HG03432 (cell line): Measurements from ENCODE around the gene ISOC2.

Source experiments
- ATAC-seq: cut with Tn5 transposase; IDR thresholded peaks from one replicate; pipeline ENCODE4 v1.9.1; 2021; ENCODE audit warnings: mild to moderate bottlenecking, moderate library complexity; ENCODE audit not compliant: unreplicated experiment

ISOC2 gene

DNA sequence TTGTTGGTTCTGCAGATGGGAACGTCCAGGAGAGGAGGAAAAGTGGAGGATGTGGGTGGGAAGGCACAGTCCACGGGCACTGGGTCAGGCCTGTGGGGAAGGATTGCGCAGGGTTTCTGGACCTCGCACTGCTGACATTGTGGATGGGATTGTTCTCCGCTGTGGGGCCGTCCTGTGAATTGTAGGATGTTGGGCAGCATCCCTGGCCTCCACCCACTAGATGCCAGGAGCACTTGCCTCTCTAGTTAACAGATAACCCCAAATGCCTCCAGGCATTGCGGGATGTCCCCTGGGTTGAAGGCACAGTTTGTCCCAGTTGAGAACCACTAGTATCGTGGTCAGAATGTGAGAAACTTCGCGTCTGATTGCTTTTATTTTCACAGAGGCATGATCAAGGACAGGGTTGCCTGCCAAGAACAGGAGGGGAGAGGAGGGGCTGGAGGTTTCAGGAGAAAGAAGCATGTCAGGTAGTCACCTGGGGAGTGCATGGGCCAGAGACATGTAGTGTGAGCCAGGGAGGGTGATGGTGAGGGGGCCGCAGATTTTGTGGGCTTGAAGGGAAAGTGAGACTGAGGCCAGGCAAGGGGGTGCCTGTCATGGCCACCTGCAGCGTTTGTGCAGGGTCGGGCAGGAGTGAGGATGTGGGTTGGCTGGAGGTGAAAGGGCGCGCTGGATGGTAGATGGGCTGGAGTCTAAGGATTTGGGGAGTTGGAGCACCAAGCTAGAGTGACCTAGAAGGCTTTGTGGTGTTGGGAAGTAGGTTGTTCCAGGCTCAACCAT, 18.2 kb upstream of the ISOC2 start:
- no peak for ATAC-seq

DNA sequence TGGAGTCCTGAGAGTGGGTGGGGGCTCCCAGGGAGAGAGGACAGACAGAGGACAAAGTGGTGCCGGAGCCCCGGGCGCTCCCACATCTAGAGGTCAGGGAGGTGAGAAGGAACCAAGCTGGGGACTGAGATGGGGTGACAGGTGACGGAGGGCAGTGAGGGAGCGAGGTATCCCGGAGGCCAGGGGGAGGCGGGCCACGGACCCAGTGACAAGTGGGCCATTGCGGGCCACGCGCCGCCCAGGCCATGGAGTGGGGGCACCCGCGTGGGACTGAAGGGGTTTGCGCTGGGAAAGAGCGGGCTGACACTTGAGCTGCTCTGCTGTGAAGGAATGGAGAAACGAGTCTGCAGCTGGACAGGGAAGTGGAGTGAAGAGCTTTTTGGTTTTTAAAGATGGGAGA, 17.6 kb upstream of the ISOC2 start:
- ATAC-seq, result no peak

DNA sequence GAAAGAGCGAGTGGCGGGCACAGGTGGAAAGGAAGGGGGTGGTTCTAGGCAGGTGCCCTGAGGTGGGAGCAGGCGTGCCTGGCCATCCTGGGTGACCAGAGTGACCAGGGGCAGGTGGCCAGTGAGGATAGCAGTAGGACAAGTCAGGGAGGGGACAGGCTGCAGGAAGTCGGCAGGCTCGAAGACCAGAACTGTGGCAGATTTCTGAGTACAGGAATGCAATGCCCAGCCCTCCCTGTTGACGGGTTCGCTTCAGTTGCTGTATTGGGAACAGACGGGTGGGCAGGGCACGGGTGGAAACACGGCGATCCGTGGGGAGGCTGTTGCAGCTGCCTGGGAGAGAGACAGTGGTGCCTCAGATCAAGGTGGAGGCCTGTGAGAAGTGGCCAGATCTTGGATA, 16.9 kb upstream of the ISOC2 start:
- ATAC-seq, result no peak

DNA sequence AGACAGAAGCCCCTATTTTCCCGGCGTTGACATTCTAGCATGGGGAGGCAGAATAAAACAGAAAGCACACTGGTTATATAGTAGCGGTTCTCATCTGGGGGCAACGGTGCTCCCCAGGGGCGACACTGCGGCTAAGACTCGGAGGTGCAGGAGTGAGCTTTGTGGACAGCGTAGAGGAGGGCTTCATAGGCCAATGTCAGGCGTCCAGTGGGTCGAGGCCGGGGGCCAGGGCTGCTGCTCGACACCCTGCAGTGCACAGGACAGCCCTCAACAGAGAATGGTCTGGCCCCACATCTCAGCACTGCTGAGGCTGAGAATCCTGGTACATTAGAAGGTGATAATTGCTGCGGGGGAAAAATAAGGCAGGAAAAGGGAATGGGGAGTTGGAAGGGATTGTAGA, 16.5 kb upstream of the ISOC2 start:
- no peak for ATAC-seq

DNA sequence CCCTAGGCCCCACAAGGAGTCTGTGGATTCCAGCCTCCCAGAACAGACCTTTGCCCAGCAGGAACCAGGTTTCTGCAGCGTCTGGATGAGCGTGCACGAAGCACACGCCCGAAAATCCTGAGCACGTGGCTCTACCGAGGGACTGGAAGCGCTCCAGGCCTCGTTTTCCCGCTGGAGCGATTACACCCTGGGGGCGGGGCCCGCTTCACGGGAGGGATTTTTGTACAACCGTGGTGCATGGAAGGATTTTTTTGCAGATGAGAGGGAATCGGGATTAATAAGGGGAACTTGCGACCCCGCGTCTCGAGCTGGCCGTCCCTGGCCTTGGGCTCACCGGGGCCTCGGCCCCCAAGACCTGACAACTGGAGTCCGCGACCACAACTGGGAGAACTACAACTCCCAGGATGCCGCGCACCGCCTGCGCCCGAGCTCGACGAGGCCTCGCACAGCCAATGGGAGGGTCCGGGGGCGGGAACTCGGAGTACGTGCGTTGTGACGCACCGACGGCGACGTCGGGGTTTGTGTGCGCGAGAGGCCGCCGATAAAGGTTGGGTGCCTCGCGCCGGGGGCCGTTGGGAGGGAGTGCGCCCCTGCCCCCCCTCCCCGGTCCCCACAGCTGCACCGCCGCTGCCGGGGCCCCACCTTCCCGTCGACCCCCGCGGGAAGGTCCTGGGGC, 14.8 kb upstream of the ISOC2 start, which contains the start of gene ZNF628:
ZNF628 (plus strand) TSS at position 518 of the 676 bp plus-strand sequence. CDS start 3,294 bp downstream, outside the sequence.
- peak; percentile 88 for ATAC-seq

DNA sequence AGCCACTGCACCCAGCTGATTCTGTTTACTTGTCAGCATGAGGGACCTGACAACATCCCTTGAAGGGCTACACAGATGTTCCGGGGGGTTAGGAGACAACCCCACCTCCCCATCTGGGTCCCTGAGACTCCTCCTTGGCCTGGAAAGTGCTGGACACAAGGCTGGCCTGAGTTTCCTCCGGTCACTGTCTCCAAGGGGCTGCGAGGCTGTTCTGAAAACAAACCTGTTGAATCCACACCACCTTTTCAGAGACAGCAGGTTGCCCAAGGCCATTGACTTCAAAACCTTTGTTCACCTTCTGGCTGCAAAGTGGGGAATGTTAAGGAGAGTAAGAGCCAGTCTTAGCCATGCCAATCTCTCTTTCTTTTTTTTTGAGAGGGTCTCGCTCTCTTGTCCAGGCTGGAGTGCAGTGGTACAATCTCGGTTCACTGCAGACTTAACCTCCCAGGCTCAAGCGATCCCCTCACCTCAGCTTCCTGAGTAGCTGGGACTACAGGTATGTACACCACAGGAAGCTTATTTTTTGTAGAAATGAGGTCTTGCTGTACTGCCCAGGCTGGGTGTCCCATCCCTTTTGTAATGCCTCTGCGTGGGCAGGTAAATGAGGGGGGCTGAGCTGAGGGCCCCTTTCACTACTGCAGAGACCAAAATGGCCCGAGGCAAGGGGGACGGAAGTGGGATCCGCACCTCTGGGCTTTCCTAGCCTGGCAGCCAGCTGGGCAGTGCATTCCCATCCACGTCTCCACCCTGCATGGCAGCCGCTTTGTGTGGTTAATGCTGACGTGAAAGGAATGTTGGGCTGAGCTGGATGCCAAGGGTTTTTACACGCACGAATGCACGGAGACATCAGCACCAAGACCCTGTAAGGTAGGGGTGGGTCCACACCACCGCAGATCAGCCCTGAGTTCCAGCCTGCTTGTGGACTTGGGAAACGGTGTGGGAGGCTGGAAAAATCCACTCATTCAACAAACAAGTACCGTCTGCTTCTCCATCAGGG, 13.1 kb upstream of the ISOC2 start:
- no peak for ATAC-seq

DNA sequence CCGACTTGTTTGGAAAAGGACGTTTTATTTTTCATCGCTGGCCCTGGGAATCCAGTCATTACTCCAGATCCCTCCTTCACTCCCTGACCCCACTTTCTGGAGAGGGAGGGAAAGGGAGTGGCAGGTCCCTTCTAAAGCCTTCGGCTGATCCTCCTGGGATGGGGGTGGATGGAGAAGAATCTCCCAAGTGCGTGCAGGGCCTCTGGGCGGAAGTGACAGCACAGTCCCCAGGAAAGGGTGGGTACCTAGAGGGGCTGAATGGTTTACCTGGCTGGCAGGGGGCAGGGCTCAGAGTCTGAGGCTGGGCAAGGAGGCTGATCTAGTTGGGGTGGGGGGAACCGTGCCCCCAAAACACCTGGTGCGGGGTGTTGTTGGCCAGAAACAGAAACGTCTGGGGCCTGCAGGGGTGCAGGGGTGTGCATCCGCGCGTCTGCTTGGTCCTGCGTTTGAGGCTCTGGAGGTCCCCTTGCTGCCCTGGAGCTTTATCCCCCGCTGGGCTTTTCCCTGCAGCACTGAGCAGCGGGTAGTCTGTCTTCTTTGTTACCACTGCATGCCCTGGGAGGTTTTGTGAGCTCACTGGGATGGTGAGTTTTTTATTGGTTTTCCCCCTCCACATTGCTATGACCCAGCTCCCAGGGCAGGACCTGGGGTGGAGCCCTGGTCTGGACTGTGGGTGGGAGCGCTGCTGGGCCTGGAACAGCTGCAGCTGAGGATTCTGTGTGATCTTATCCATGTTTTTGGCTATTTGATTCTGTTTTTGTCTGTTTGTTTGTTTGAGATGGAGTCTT, 12.0 kb upstream of the ISOC2 start:
- no peak for ATAC-seq

DNA sequence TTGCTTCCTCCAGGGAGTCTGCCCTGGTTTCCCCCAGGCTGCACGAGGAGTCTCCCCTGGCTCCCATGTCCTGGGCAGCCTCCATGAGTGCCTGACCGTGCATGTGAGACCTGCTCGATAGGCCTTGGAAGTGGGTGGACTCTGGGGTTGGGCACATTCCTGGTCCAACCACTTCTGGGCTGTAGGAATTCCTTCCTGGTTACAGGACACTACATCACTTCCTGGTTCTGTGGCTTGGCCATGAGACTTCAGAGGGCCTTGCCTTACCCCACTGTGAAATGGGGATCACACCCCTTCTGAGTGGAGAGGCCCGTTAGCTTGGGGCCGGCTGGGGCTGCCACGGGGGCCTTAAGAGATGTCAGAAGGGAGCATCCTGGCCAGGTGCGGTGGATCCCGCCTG, 11.0 kb upstream of the ISOC2 start:
- no peak for ATAC-seq

DNA sequence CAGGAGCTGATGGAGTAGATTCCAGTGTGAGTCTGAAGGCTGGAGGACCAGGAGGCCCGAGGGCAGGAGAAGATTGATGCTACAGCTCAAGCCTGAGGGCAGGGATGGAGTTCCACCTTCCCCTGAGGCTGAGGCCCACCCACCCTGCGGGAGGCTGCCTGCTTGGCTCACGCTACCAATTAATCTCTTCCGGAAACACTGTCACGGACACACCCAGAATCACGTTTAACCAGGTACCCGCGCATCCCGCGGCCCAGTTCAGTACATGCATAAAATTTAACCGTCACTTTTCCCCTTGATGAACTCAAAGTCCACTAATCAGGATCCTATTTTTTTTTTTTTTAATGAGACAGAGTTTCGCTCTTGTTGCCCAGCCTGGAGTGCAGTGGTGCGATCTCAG, 9.8 kb upstream of the ISOC2 start:
- ATAC-seq, result no peak

DNA sequence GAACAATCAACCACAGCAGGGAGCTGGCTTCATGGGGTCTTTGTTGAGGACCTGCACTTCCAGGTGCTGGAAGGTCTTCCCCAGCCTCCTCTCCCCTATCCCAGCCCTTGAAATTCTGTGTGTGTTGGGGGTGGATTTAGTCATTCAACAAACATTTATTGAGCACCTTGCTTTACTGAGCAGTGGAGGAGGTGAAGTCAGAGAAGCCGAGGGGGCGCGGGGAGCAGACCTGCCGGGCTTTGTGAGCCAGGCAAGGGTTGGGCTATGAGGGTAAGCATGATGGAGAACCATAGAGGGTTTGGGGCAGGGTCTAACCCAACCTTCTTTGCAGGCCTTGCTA, 6.6 kb upstream of the ISOC2 start:
- no peak for ATAC-seq

DNA sequence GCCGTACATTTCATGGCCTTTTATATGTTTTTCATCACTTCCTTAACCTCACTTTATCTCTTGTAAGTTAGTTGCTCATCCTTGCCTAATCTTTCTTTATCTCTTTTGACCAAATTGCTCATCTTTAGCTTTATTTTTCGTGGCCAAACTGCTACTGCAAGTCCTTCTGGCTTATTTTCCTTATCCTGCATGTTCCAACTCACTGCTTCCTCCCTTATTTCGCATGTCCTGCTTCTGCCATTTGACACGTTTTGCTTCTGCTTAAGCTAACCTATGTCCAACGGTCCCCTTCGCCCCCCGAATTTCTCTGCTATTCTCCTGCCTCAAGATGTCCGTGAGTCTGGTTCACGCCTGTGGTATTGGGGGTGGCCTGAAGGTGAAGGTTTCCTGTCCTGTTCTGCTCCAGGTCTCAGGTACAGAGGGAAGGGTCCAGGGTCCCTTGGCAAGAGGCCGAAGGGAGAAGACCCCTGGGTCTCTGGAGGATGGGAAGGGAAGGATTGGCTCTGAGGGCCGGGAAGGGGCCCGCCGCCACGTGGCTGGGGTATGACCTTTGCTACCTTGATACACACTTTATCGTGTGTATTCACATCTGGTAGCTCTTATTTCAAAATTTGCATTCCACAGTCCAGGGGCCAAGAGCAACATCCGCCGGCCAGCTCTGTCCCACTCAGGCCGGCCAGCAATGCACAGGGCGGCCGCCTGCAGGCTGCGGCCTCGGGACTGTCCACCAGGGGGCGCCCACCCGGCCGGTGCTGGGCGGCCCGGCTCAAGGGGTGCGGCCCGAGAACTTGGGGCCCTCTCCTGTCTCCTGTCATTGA, 6.0 kb upstream of the ISOC2 start:
- no peak for ATAC-seq

DNA sequence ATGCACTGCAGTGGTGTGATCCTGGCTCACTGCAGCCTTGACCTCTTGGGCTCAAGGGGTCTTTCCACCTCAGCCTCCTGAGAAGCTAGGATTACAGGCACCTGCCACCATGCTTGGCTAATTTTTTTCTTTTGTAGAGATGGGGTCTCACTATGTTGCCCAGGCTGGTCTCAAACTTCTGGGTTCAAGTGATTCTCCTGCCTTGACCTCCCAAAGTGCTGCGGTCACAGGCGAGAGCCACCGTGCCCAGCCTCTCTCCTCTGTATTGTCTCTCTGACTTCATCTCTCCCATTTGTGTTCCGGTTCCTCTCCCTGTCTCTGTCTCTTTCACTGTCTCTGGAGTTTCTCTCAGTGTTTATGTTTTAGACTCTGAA, 4.8 kb upstream of the ISOC2 start:
- no peak for ATAC-seq

DNA sequence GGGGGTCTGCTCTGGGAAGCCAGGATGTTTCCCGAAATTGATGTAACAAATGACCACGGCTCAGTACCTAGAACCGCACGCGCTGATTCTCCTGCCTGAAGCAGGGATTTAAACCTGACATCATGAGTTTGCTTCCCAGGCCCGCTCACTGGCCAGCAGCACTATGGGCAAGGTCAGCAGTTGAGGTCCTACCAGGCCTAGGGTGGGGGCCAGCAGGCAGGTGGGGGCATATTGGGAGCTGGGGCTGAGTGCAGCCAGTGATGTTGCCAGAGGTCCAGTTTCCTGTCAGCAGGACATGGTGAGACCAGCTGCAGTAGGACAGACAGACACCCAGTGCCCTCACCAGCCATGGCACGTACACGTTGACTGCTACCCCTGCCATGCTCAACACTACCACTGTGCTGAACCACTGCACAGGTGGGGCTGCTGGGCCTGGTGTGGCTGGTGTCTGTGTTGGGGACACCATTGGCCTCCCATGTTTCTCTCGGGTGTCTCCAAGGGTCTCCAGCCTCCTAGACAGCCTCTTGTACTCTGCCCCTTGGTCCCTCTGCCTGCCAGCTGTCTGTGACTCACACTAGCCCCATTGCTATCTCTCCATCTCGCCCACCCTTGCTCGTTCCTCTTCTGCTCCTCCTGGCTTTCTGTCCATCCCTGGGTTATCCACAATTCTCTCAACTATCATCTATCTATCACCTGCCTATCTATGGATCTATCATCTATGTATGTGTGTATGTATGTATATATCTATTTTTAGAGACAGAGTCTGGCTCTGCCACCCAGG, 4.2 kb upstream of the ISOC2 start:
- no peak for ATAC-seq

DNA sequence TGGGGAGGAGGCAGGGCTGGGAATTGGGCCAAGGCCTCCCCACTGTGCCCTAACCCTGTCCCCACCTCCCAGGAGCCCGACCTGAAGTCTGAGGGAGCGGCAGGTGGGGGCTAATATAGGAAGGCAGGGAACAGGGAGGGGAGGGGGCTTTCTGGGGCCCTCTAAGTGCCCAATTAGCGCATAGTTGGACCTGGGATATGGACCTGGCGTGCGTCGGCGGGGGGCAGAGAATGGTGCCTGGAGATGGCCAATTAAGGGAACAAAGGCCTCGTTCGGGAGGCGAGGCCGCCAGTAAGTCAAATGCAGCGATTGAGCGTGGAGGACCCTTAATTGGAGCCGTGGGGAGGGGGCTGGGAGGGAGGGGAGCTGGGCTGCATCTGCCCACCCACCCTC, 3.2 kb upstream of the ISOC2 start, which contains the start of gene C19orf85:
C19orf85 (minus strand) TSS at position 90 of the 393 bp plus-strand sequence. CDS start 197 bp downstream, outside the sequence.
- ATAC-seq, result no peak

DNA sequence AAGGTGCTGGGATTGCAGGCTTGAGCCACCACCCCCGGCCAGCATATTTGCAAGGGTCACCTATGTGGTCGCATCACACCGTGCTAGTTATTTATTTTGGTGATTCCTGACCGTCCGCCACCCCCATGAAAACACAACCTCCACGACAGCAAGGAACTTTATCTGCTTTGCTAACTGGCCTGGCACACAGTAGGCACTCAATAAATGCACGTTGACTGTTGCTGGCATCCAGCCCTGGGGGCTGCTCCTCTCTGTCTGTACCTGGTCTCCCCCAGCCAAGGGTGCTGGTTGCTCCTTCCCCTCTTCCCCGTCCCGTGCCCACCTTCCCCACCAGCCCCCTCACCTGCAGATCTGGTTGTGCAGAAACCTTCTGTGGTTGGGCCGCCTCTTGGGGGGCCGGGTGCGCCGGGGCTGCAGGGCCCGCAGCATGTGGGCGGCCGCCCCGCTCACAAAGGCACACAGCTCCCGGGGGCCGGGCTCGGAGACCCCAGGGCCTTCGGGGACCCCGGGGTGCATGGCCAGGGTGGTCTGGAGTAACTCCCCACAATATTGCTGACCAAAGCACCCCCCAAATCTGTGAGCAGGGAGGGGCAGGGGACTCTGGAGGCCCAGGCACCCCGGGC, 2.7 kb upstream of the ISOC2 start:
- ATAC-seq, result no peak

DNA sequence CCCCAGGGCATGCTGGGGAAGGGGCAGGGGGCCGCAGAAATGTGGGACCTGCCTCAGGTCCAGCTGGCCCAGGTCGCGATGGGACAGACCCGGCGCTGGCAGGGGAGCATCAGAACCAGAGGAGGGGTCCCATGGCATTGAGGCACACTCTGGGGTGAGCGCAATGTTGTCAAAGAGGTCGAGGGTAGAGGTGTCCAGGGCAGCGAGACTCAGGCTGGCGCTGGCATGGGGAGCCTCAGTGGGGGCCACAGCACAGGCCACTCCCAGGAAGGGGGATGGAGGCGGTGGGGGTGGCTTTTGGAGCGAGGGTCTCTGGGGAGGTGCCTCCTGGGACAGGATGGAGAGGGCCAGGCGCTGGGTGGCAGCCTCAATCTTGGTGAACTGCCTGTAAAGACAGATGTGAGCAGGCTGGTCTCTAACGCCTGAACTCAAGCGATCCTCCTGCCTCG, 2.2 kb upstream of the ISOC2 start:
- no peak for ATAC-seq

DNA sequence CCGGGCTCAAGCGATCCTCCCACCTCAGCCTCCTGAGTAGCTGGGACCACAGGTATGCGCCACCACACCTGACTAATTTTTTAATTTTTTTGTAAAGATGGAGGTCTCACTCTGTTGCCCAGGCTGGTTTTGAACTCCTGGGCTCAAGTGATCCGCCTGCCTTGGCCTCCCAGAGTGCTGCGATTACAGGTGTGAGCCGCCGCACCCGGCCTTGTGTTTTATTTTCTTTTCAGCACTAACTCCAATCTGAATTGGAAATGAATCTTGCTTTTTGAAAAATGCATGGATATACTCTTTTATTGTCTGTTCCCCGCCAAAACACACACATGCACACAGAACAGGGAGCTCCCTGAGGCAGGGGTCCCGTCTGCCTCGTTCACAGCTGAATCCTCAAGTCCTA, 1.3 kb upstream of the ISOC2 start:
- no peak for ATAC-seq

DNA sequence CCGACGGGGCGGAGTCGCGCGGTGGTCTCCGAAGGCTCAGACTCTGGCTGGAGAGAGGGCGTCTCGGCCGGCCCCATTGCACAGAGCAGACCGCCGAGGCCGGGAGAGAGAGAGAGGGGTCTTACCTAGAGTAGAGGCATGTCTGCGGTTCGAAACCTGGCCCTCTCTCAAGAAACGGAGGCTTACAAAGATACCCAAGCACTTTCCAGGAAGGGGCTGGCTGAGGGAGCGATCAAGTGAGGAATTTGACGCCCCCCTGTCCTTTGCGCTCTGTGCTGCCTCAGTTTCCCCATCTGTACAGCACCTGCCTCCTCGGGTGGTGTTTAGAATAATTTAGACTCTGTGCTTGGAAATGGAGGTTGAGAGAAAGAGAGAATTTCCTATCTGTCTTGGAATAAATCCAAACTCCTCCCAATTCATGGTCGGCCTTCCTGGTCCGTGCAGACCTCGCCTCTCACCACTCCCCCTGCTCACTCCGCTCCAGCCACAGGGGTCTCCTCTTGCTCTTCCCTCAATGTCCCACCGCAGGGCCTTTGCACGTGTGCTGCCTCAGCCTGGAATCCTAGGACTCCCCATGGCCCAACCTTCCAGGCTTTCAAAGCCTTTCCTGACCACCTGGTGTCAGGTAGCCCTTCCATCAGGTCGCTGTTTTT, 658 bp upstream of the ISOC2 start:
- no peak for ATAC-seq
